KMS-11 (cell line): Measurements from ENCODE around the gene RASGRF2.

Experiments used
- H2AFZ ChIP-seq: fragments of 200-600 bp; sonication (generic); 2 replicates; pipeline ENCODE4 v1.6.1; 2016; ENCODE audit warnings: antibody characterized with exemption, mixed run types, low read depth
- H3K27ac ChIP-seq: fragments of 200-600 bp; sonication (generic); 2 replicates; pipeline ENCODE4 v1.6.1; 2016; ENCODE audit warnings: mild to moderate bottlenecking, mixed run types
- H3K27me3 ChIP-seq: fragments of 200-600 bp; sonication (generic); 2 replicates; pipeline ENCODE4 v1.6.1; 2017; ENCODE audit warnings: mild to moderate bottlenecking, low read depth, mixed run types, moderate library complexity; ENCODE audit not compliant: insufficient read depth
- H3K36me3 ChIP-seq: fragments of 200-600 bp; sonication (generic); 2 replicates; pipeline ENCODE4 v1.6.1; 2017; ENCODE audit warnings: mild to moderate bottlenecking, mixed run types; ENCODE audit not compliant: insufficient read depth
- H3K4me1 ChIP-seq: fragments of 200-600 bp; sonication (generic); 2 replicates; pipeline ENCODE4 v1.6.1; 2016; ENCODE audit warnings: mild to moderate bottlenecking, low read depth, mixed run types; ENCODE audit not compliant: poor library complexity, severe bottlenecking
- H3K4me2 ChIP-seq: fragments of 200-600 bp; sonication (generic); 2 replicates; pipeline ENCODE4 v1.7.0; 2016; ENCODE audit warnings: mild to moderate bottlenecking, mixed run types
- H3K4me3 ChIP-seq: fragments of 200-600 bp; sonication (generic); IDR thresholded peaks from 2 replicates; pipeline ENCODE4 v1.6.1; 2017; ENCODE audit warnings: low read depth, low read length, mixed read lengths; ENCODE audit not compliant: insufficient read depth
- H3K79me2 ChIP-seq: fragments of 200-600 bp; sonication (generic); 2 replicates; pipeline ENCODE4 v1.6.1; 2016; ENCODE audit warnings: low read depth, mixed run types; ENCODE audit not compliant: insufficient read depth
- H3K9ac ChIP-seq: fragments of 200-600 bp; sonication (generic); 2 replicates; pipeline ENCODE4 v1.6.1; 2016; ENCODE audit warnings: mild to moderate bottlenecking, mixed run types
- H4K20me1 ChIP-seq: fragments of 200-600 bp; sonication (generic); 2 replicates; pipeline ENCODE4 v1.6.1; 2016; ENCODE audit warnings: mild to moderate bottlenecking, mixed run types; ENCODE audit not compliant: insufficient read depth
- TF ChIP-seq, protein P1 (sequence below): fragments of 200-600 bp; sonication (generic); conservative IDR thresholded peaks from 2 replicates; pipeline ENCODE4 v1.6.1; 2017; ENCODE audit warnings: low read depth, mild to moderate bottlenecking, antibody characterized with exemption, low read length, moderate library complexity, mixed read lengths

The RASGRF2 gene

GRCh38 chr5:81241961-81242648 is 281.9 kb downstream of the RASGRF2 start:
- no peaks in the 10 kb centered on the region for H3K79me2 ChIP-seq
- H3K9ac ChIP-seq: no peak overlapping the region
- TF ChIP-seq, protein P1, sequence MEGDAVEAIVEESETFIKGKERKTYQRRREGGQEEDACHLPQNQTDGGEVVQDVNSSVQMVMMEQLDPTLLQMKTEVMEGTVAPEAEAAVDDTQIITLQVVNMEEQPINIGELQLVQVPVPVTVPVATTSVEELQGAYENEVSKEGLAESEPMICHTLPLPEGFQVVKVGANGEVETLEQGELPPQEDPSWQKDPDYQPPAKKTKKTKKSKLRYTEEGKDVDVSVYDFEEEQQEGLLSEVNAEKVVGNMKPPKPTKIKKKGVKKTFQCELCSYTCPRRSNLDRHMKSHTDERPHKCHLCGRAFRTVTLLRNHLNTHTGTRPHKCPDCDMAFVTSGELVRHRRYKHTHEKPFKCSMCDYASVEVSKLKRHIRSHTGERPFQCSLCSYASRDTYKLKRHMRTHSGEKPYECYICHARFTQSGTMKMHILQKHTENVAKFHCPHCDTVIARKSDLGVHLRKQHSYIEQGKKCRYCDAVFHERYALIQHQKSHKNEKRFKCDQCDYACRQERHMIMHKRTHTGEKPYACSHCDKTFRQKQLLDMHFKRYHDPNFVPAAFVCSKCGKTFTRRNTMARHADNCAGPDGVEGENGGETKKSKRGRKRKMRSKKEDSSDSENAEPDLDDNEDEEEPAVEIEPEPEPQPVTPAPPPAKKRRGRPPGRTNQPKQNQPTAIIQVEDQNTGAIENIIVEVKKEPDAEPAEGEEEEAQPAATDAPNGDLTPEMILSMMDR: no peak
- no peaks in the 10 kb centered on the region for H3K36me3 ChIP-seq
- H3K27me3 ChIP-seq: no peaks in the 10 kb centered on the region
- no peak overlapping the region for H3K4me3 ChIP-seq
- no peak overlapping the region for H2AFZ ChIP-seq
- no peaks in the 10 kb centered on the region for H4K20me1 ChIP-seq
- H3K4me1 ChIP-seq: no peaks in the 10 kb centered on the region
- H3K27ac ChIP-seq: no peak overlapping the region
- H3K4me2 ChIP-seq: no peak overlapping the region

- no peaks in the 10 kb centered on the region for H3K36me3 ChIP-seq
- no peak overlapping the region for H3K27ac ChIP-seq
- H2AFZ ChIP-seq: no peak overlapping the region
- no peak overlapping the region for H3K4me2 ChIP-seq
- TF ChIP-seq, protein P1: no peak
- H3K9ac ChIP-seq: no peak overlapping the region
- no peaks in the 10 kb centered on the region for H3K4me1 ChIP-seq
- no peaks in the 10 kb centered on the region for H3K79me2 ChIP-seq
- H4K20me1 ChIP-seq: no peaks in the 10 kb centered on the region
- H3K4me3 ChIP-seq: no peak overlapping the region
- H3K27me3 ChIP-seq: no peaks in the 10 kb centered on the region
Measured at GRCh38 chr5:81242906-81243436, 282.8 kb downstream of the RASGRF2 start.

- TF ChIP-seq, protein P1: no peak
- Histone ChIP-seq H2AFZ (no peak overlapping the region), H3K4me1 (no peaks in the 10 kb centered on the region), H3K36me3 (no peaks in the 10 kb centered on the region), H4K20me1 (no peaks in the 10 kb centered on the region), H3K9ac (no peak overlapping the region), H3K27ac (no peak overlapping the region), H3K4me2 (no peak overlapping the region), H3K4me3 (no peak overlapping the region), H3K79me2 (no peaks in the 10 kb centered on the region), H3K27me3 (no peaks in the 10 kb centered on the region)
Measured at GRCh38 chr5:81244451-81244850, 284.3 kb downstream of the RASGRF2 start.

GRCh38 chr5:81245871-81246235 is 285.7 kb downstream of the RASGRF2 start:
- Histone ChIP-seq H3K9ac (no peak overlapping the region), H3K79me2 (no peaks in the 10 kb centered on the region), H3K27ac (no peak overlapping the region), H3K27me3 (no peaks in the 10 kb centered on the region), H3K36me3 (no peaks in the 10 kb centered on the region), H2AFZ (no peak overlapping the region), H3K4me3 (no peak overlapping the region), H3K4me2 (no peak overlapping the region), H3K4me1 (no peaks in the 10 kb centered on the region), H4K20me1 (no peaks in the 10 kb centered on the region)
- TF ChIP-seq, protein P1: no peak
